ENCODE measurements around the gene CYP11A1.

Gene CYP11A1

DNA sequence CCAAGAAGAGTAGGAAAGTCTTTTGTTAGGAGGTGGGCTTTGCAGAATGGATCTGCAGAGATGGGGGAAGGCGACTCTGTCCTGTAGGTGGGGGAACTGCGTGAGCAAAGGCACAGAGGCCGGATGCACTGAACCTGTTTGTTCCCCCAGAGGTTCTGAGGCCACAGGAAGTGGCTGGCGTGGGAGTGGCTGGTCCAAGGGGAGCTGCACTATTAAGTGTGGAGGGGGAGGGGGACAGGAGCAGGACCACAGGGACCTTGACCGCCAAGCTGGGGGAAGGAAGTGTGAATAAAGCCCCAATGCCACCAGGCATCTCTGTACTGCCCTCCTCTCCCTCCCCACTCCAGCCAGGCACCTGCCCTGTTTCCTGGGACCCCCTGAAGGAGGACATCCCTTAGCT, 51.8 kb downstream of the CYP11A1 start:
- no peak overlapping the region for H3K4me3 ChIP-seq (ENCODE audit: low read length)
- TF ChIP-seq, protein P1, sequence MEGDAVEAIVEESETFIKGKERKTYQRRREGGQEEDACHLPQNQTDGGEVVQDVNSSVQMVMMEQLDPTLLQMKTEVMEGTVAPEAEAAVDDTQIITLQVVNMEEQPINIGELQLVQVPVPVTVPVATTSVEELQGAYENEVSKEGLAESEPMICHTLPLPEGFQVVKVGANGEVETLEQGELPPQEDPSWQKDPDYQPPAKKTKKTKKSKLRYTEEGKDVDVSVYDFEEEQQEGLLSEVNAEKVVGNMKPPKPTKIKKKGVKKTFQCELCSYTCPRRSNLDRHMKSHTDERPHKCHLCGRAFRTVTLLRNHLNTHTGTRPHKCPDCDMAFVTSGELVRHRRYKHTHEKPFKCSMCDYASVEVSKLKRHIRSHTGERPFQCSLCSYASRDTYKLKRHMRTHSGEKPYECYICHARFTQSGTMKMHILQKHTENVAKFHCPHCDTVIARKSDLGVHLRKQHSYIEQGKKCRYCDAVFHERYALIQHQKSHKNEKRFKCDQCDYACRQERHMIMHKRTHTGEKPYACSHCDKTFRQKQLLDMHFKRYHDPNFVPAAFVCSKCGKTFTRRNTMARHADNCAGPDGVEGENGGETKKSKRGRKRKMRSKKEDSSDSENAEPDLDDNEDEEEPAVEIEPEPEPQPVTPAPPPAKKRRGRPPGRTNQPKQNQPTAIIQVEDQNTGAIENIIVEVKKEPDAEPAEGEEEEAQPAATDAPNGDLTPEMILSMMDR (conservative IDR thresholded peaks at IDR 0.05; ENCODE audit: low read depth, low read length) = no peak
- no peak for DNase-seq (ENCODE audit: low read depth)

DNA sequence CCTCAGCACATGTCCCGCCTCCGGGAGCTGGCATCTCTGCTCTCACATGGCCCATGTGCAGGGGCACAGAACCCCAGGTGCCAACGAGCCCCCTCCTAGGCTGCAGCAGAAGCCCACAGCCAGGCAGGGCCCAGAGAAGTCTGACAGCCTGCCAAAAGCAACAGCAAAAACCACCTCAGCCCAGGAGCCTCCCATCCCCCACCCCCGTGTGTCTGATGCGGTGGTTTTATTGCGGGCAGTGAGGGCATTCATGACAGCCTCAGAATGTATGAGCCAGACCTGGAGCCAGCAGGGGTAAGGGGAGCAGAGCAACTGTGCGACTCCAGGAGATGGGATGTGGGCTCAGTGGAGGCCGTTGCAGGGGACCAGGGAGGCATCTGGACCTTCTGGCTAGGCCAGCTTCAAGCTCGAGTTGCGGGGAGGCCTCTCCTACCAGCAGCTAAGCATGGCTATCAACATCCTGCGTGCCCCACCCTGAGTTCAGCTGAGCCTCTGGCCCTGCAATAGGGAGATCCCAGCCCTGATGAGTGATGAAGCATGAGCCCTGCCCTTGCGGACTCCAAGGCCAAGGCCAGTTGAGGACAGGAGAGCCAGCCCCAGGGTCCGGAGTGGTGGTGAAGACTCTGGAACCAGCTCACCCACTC, 52.5 kb downstream of the CYP11A1 start:
- TF ChIP-seq, protein P1 (conservative IDR thresholded peaks at IDR 0.05; ENCODE audit: low read depth, low read length) = no peak
- H3K4me3 ChIP-seq (ENCODE audit: low read length) = no peak overlapping the region
- DNase-seq (ENCODE audit: low read depth) = no peak

DNA sequence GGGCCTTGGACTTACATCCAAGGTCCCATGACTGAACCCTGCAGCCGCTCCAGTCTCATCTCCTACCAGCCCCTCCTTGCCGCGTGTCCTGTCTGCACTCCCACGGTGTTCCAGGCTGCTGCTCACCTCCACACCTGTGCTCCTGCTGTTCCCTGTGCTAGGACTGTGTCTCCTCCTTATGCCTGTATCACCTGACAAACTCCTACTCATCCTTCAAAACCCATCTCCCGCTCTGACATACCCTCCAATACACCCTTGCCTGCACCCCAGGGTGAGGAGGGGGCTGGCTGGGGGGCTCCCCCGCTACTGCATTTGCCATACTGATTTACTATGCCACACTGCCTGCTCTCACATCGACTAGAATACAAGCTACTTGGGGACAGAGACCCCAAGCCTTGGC, 53.6 kb downstream of the CYP11A1 start:
- TF ChIP-seq, protein P1 (conservative IDR thresholded peaks at IDR 0.05; ENCODE audit: low read depth, low read length) = no peak
- no peak for DNase-seq (ENCODE audit: low read depth)
- H3K4me3 ChIP-seq (ENCODE audit: low read length) = no peak overlapping the region

DNA sequence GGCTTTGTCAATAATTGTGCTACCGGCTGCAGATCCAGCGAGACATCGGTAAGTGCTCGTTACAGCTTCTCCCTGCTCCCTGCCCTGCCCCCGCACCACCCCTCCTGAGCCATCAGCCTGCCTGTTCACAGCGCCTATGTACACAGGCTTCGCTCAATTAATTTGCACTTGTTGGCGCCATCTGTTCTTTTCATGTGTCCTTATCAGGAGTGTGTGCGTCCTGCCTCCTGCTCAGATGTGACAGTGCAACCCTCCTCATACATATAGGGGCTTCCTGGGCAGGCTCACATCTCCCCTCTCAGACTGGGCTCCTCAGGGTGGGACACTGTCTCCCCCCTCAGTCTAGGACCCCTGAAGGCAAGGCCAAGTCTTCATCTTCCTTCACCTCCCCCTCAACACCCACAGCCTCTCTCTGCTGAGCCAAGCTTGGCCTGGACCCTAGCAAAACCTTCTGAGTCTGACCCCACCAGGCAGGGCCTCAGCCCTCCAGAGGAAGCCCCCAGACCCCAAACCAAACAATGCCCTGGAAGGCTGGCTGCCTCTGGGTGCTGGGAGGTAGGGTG, 54.9 kb downstream of the CYP11A1 start:
- DNase-seq (ENCODE audit: low read depth) = no peak
- H3K4me3 ChIP-seq (ENCODE audit: low read length) = no peak overlapping the region
- TF ChIP-seq, protein P1 (conservative IDR thresholded peaks at IDR 0.05; ENCODE audit: low read depth, low read length) = no peak

DNA sequence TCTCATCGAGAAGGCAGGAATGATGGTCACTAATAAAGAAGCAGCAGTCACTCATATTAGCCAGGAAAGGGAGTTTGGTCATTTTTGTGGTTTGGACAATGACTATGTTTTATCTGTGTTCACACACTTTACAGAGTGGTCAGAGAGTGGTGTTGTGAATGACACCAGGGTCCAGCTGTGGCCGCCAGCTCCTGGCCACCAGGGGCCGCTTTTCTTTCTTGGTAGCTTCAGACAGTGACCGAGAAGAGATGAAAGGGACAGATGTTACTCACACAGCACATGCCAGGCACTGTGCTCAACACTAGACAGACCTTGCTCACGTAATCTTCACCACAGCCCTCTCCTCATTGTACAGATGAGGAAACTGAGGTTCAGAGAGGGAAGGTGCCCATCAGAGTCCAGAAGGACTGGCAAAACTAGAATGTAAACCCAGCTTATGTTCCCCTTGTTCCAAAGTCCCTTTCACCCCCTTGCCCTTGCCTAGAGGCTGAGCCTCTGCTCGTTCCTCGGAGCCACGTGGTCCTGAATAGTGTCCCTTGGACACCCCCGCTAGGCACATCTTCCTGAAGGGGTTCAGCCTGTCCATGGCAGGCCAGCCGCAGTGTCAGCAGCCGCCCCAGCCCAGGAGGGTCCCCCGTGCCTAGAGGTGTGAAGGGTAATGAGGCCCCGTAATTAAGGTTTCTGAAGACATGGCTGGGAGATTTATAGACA, 55.6 kb downstream of the CYP11A1 start:
- no peak for DNase-seq (ENCODE audit: low read depth)
- TF ChIP-seq, protein P1 (conservative IDR thresholded peaks at IDR 0.05; ENCODE audit: low read depth, low read length) = peak; percentile 42

DNA sequence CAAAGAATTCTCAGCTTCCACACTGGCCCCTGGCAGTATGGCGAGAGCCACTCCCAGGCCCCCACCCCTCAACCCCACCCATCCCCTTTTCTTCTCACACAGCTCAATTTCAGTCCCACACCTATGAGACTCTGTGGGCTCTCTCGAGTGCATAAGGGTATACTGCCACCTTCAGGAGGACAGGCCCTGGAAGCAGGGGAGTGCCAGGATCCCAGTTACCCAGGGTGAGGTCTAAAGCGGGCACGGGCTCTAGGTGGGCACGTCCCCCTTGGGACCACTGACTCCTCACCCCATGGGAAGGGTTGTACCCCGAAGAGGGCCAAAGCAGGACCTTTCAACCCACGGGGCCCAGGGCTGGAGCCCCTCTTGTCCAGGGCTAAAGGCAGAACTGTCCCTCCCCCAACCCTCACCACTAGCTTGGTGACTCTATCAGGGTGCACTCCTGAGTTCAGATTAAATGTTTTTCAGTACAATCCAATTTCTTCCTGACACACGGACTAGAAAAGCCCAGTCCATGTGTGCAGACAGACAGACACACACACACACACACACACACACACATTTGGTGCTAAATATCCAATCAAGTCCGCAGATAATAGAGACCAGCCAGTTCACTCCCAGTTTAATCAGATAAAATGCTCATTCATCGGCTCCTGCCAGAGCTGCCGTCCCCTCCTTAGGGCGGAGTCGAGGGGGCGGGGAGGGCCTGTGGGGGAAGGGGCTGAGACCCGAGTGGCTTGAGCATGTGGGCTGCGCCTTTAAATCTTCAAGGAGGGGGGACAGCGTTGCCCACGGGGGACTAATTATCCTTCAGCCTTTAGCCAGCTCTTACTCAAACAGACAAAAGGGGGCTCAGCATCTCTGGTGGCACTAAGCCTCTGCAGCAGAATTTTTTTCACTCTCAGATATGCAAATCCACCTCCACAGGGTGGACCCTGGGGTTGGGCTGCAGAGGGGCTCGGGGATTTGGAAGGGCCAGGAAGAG, 59.3 kb downstream of the CYP11A1 start:
- DNase-seq (ENCODE audit: low read depth) = peak; percentile 20
- TF ChIP-seq, protein P1 (conservative IDR thresholded peaks at IDR 0.05; ENCODE audit: low read depth, low read length) = peak; percentile 90
- H3K4me3 ChIP-seq (ENCODE audit: low read length) = no peak overlapping the region

More for the DNA sequence above, 55.6 kb downstream of the CYP11A1 start:
- no peak overlapping the region for H3K4me3 ChIP-seq (ENCODE audit: low read length)
